CD14-positive monocyte (primary cell): ENCODE data around the gene CCL20. TPM values are rescaled to one million over a fixed set of nuclear protein-coding genes. Genes with fewer than 3 reads are reported as not detected.

Experiments used
- DNase-seq, 3 donors: peaks; one replicate each; pipeline ENCODE4 v3.0.0-alpha.2; 2011 to 2022
- H2AFZ ChIP-seq: 2 replicates; pipeline ENCODE4 v1.6.0; 2012; ENCODE audit warnings: mild to moderate bottlenecking, low read depth, low read length, inconsistent platforms; ENCODE audit not compliant: insufficient read depth, poor library complexity, severe bottlenecking
- H3K27ac ChIP-seq, 2 donors: 1 replicate in 1 of 2; 2 replicates in 1 of 2; pipeline ENCODE4 v1.5.1; 2012 to 2013; ENCODE audit warnings: low read length in 2 of 2, control low read depth in 1 of 2, inconsistent platforms in 1 of 2, low read depth in 1 of 2, mild to moderate bottlenecking in 1 of 2
- H3K27me3 ChIP-seq, 2 donors: one replicate each; pipeline versions ENCODE4 v1.6.0 to v1.6.1; 2011 to 2013; ENCODE audit warnings: low read length in 2 of 2; ENCODE audit not compliant: control insufficient read depth in 2 of 2, insufficient read depth in 2 of 2
- H3K36me3 ChIP-seq, 2 donors: replicated peaks in 1 of 2; 1 replicate in 1 of 2; 2 replicates in 1 of 2; pipeline versions ENCODE4 v1.5.1 to v1.6.1; 2012 to 2013; ENCODE audit warnings: low read length in 2 of 2, control low read depth in 1 of 2, inconsistent platforms in 1 of 2, mild to moderate bottlenecking in 1 of 2; ENCODE audit not compliant: insufficient read depth in 2 of 2, control insufficient read depth in 1 of 2
- H3K4me1 ChIP-seq, 2 donors: 1 replicate in 1 of 2; 2 replicates in 1 of 2; pipeline versions ENCODE4 v1.5.1 to v1.6.1; 2012 to 2013; ENCODE audit warnings: low read length in 2 of 2, control low read depth in 1 of 2, inconsistent platforms in 1 of 2, mild to moderate bottlenecking in 1 of 2, moderate library complexity in 1 of 2; ENCODE audit not compliant: insufficient read depth in 2 of 2, control insufficient read depth in 1 of 2
- H3K4me2 ChIP-seq: replicated peaks from 2 replicates; pipeline ENCODE3; 2012; ENCODE audit warnings: low read length, moderate library complexity, mild to moderate bottlenecking; ENCODE audit not compliant: poor library complexity, severe bottlenecking; ENCODE audit errors: extremely low read depth
- H3K4me3 ChIP-seq, 3 experiments: fragments of 200-600 bp in 1 of 3; sonication (generic) in 1 of 3; replicated peaks in 1 of 3; 1 replicate in 2 of 3; 2 replicates in 1 of 3; pipeline ENCODE4 v1.5.1; 2011 to 2013; ENCODE audit warnings: low read length in 3 of 3, mild to moderate bottlenecking in 3 of 3, control low read depth in 2 of 3, low read depth in 2 of 3, inconsistent platforms in 1 of 3, moderate library complexity in 1 of 3
- H3K79me2 ChIP-seq: 2 replicates; pipeline ENCODE4 v1.6.0; 2012; ENCODE audit warnings: mild to moderate bottlenecking, control low read depth, inconsistent platforms, low read length, moderate library complexity; ENCODE audit not compliant: insufficient read depth
- H3K9ac ChIP-seq: 2 replicates; pipeline ENCODE4 v1.6.0; 2017; ENCODE audit warnings: low read length, mild to moderate bottlenecking; ENCODE audit not compliant: insufficient read depth, poor library complexity, severe bottlenecking
- H3K9me3 ChIP-seq, 2 donors: replicated peaks in 1 of 2; 1 replicate in 1 of 2; 2 replicates in 1 of 2; pipeline versions ENCODE4 v1.5.1 to v1.6.1; 2012 to 2013; ENCODE audit warnings: low read length in 2 of 2, control low read depth in 1 of 2; ENCODE audit not compliant: control insufficient read depth in 1 of 2, insufficient read depth in 1 of 2
- H4K20me1 ChIP-seq: 2 replicates; pipeline ENCODE4 v1.6.0; 2012; ENCODE audit warnings: mild to moderate bottlenecking, low read length, control low read depth, moderate library complexity; ENCODE audit not compliant: insufficient read depth
- H3K27ac Mint-ChIP-seq, 7 donors: one replicate each; pipeline ENCODE4 v1.8.0; 2020; ENCODE audit warnings: mild to moderate bottlenecking in 7 of 7, mixed read lengths in 7 of 7, moderate library complexity in 6 of 7, inconsistent platforms in 2 of 7
- H3K27me3 Mint-ChIP-seq, 3 donors: one replicate each; pipeline ENCODE4 v1.8.0; 2021 to 2022; ENCODE audit warnings: low read depth in 3 of 3, mild to moderate bottlenecking in 3 of 3, mixed read lengths in 3 of 3, moderate library complexity in 3 of 3, inconsistent platforms in 1 of 3
- H3K36me3 Mint-ChIP-seq, 2 donors: one replicate each; pipeline ENCODE4 v1.8.0; 2020; ENCODE audit warnings: mixed read lengths in 2 of 2, inconsistent platforms in 1 of 2, mild to moderate bottlenecking in 1 of 2
- H3K4me1 Mint-ChIP-seq: one replicate; pipeline ENCODE4 v1.8.0; 2020; ENCODE audit warnings: mild to moderate bottlenecking, mixed read lengths
- H3K4me3 Mint-ChIP-seq, 2 donors: one replicate each; pipeline ENCODE4 v1.8.0; 2020; ENCODE audit warnings: mild to moderate bottlenecking in 2 of 2, mixed read lengths in 2 of 2, moderate library complexity in 1 of 2
- H3K9me3 Mint-ChIP-seq, 7 donors: one replicate each; pipeline ENCODE4 v1.8.0; 2020 to 2022; ENCODE audit warnings: mixed read lengths in 7 of 7, mild to moderate bottlenecking in 6 of 7, moderate library complexity in 6 of 7, inconsistent platforms in 2 of 7
- WGBS: methylation state at CpG from one replicate; pipeline ENCODE4 v1.1.5; 2013; ENCODE audit warnings: missing lambda C conversion rate; ENCODE audit not compliant: insufficient coverage; 5-methylcytosine and 5-hydroxymethylcytosine counted together
- intact Hi-C, 2 donors: fragments of 100-400 bp; cut with micrococcal nuclease; formaldehyde crosslinking; loops; one replicate each; pipeline versions ENCODE4 v1.15.0 to v1.15.1; 2023
- polyA plus RNA-seq, 3 donors: library from polyadenylated mRNA; depleted of rRNA in 1 of 3; unstranded in 2 of 3; stranded (reverse) in 1 of 3; fragments of 300-500 nt in 2 of 3; fragments of >200 nt in 1 of 3; fragmentation: Illumina TruSeq in 2 of 3; gene quantifications; 1 replicate in 2 of 3; 2 replicates in 1 of 3; pipeline ENCODE4 v1.2.3, GENCODE V29; 2012 to 2021
- TF ChIP-seq, protein P1 (sequence below): fragments of 200-600 bp; IDR thresholded peaks from one replicate; pipeline ENCODE4 v1.8.0; 2022; ENCODE audit warnings: antibody characterized with exemption, mild to moderate bottlenecking

CCL20 gene
- polyA plus RNA-seq, 3 donors = 0.47 to 6.2 TPM; not detected in 1

DNA sequence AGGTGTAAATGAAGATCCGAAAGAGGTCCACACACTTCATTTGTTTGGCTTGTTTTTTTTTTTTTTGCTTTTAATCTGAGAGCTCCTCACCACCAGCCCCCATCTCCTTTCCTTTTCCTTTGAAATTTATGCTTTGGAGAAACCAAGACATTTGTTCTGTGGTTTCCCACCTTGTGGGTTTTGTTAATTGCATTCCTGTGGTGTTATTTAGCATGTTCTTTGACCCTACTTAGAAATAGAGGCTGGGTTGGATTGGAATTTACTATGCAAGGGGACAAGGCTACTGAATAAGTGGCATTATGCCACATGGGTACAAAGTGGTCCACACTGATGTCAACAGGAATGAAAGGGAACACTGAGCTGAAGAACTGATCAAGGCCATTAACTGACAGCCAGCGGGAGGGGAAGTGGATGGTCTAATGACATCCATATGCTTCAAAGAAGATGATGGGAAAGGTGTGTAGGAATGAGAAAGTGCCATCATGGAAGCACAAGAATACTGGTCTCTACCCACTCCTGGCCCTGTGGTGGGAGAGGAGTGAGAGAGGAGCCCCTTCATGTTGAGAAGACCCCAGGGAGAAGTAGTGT, 8.9 kb downstream of the CCL20 start:
- Mint-ChIP-seq H3K9me3 (peaks cover 0 to 5% (median 0%) of the 10 kb centered on the region in 7 donors), H3K4me1 (peaks cover 39% of the 10 kb centered on the region), H3K36me3 (peaks cover 0 to 8% of the 10 kb centered on the region in 2 donors), H3K4me3 (no peak overlapping the region), H3K27ac (peak overlapping the region in 1 of 7 donors; percentile 51), H3K27me3 (peaks cover 2 to 13% (median 3%) of the 10 kb centered on the region in 3 donors)
- Histone ChIP-seq H3K9ac (no peak overlapping the region), H3K36me3 (no peaks in the 10 kb centered on the region), H3K27me3 (no peaks in the 10 kb centered on the region), H3K4me2 (no peak overlapping the region), H3K4me3 (no peak overlapping the region), H3K4me1 (peaks cover 30 to 39% of the 10 kb centered on the region in 2 donors), H3K79me2 (no peaks in the 10 kb centered on the region), H3K9me3 (no peaks in the 10 kb centered on the region), H3K27ac (no peak overlapping the region), H4K20me1 (no peaks in the 10 kb centered on the region), H2AFZ (no peak overlapping the region)
- 100% methylated on average over 1 of the region's 2 CpGs for WGBS
- TF ChIP-seq, protein P1, sequence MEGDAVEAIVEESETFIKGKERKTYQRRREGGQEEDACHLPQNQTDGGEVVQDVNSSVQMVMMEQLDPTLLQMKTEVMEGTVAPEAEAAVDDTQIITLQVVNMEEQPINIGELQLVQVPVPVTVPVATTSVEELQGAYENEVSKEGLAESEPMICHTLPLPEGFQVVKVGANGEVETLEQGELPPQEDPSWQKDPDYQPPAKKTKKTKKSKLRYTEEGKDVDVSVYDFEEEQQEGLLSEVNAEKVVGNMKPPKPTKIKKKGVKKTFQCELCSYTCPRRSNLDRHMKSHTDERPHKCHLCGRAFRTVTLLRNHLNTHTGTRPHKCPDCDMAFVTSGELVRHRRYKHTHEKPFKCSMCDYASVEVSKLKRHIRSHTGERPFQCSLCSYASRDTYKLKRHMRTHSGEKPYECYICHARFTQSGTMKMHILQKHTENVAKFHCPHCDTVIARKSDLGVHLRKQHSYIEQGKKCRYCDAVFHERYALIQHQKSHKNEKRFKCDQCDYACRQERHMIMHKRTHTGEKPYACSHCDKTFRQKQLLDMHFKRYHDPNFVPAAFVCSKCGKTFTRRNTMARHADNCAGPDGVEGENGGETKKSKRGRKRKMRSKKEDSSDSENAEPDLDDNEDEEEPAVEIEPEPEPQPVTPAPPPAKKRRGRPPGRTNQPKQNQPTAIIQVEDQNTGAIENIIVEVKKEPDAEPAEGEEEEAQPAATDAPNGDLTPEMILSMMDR = no peak
- no peak for DNase-seq
- intact Hi-C loops = no loop called here

DNA sequence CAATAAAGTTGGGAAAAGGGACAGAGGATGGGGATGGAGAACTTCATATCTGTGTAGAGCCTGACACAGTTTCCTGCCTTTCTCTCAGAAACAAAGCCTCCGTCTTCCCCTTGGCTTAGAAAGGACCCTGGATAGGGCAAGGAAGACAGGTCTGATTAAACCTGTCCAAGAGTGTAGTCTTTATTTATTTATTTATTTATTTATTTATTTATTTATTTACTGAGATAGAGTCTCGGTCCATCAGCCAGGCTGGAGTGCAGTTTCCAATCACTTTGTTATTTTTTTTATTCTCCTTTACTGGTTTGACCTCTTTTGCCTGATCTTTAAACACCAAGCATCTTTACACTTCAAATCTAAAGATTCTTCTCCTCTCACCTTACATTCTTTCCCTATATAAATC, 10.3 kb downstream of the CCL20 start:
- H3K4me1 Mint-ChIP-seq = peaks cover 28% of the 10 kb centered on the region
- H4K20me1 ChIP-seq = no peaks in the 10 kb centered on the region
- no peaks in the 10 kb centered on the region for H3K36me3 ChIP-seq
- no CpG with 5 or more reads among the region's 2 CpGs for WGBS
- H3K36me3 Mint-ChIP-seq = peaks cover 0 to 7% of the 10 kb centered on the region in 2 donors
- no peak overlapping the region for H3K9ac ChIP-seq
- H3K9me3 Mint-ChIP-seq = peaks cover 0 to 5% (median 0%) of the 10 kb centered on the region in 7 donors
- no peak overlapping the region for H3K4me3 Mint-ChIP-seq
- intact Hi-C loops = no loop called here
- H3K27me3 Mint-ChIP-seq = peaks cover 6 to 16% (median 6%) of the 10 kb centered on the region in 3 donors
- H3K27ac ChIP-seq = no peak overlapping the region
- TF ChIP-seq, protein P1 = no peak
- no peaks in the 10 kb centered on the region for H3K27me3 ChIP-seq
- H3K4me3 ChIP-seq = no peak overlapping the region
- no peak overlapping the region for H3K27ac Mint-ChIP-seq
- H3K4me1 ChIP-seq = peaks cover 21 to 29% of the 10 kb centered on the region in 2 donors
- H3K9me3 ChIP-seq = no peaks in the 10 kb centered on the region
- no peak overlapping the region for H2AFZ ChIP-seq
- no peak for DNase-seq
- H3K79me2 ChIP-seq = no peaks in the 10 kb centered on the region
- H3K4me2 ChIP-seq = no peak overlapping the region
